Activated CD8-positive, alpha-beta T cell treated with anti-CD3 and anti-CD28 coated beads, Interleukin-2, amount 10 ng/mL, durations not matched to agents 7 days and 5 days (primary cell): ENCODE data around the gene MOB3A. TPM values are rescaled to one million over a fixed set of nuclear protein-coding genes. Genes with fewer than 3 reads are reported as not detected.
"Not testable (repeated sequence)": the region's sequence is repeated elsewhere in the genome, so short reads cannot be mapped to it uniquely, and the experiment has no call there.

ENCODE experiments used
- ATAC-seq: fragments of 150-1000 bp; cut with Tn5 transposase; one replicate; pipeline ENCODE4 v1.10.0; 2021; ENCODE audit warnings: moderate library complexity
- CTCF ChIA-PET: fragments of 350-600 bp; sonication (Branson Sonifier 250); formaldehyde crosslinking; loops from one replicate; lab custom pipeline; 2021; ENCODE audit warnings: antibody characterized with exemption; lab: Charles Lee
- POLR2A ChIA-PET: fragments of 350-600 bp; sonication (Branson Sonifier 250); formaldehyde crosslinking; loops from one replicate; lab custom pipeline; 2021; ENCODE audit warnings: antibody characterized with exemption; lab: Charles Lee
- DNase-seq: peaks from one replicate; pipeline ENCODE4 v3.0.0-alpha.2; 2020
- H3K27ac Mint-ChIP-seq: one replicate; pipeline ENCODE4 v1.8.0; 2021; ENCODE audit warnings: mild to moderate bottlenecking, mixed read lengths
- H3K27me3 Mint-ChIP-seq: one replicate; pipeline ENCODE4 v1.8.0; 2021; ENCODE audit warnings: low read depth, mixed read lengths
- H3K36me3 Mint-ChIP-seq: one replicate; pipeline ENCODE4 v1.8.0; 2021; ENCODE audit warnings: low read depth, mixed read lengths
- H3K4me1 Mint-ChIP-seq: one replicate; pipeline ENCODE4 v1.8.0; 2021; ENCODE audit warnings: low read depth, mixed read lengths
- H3K4me3 Mint-ChIP-seq: one replicate; pipeline ENCODE4 v1.8.0; 2021; ENCODE audit warnings: mild to moderate bottlenecking, mixed read lengths
- H3K9me3 Mint-ChIP-seq: one replicate; pipeline ENCODE4 v1.8.0; 2022; ENCODE audit warnings: mixed read lengths; ENCODE audit not compliant: insufficient read depth
- total RNA-seq, 2 experiments: library from RNA; stranded (reverse); gene quantifications; one replicate each; pipeline ENCODE4 v1.2.3, GENCODE V29; 2021

Gene MOB3A
- total RNA-seq, 2 experiments from 2014 or later: 235 to 240 TPM

GRCh38 chr19:2099054-2099501 is 3.0 kb upstream of the MOB3A start:
- no peak for DNase-seq
- H3K27ac Mint-ChIP-seq: no peak overlapping the region
- CTCF ChIA-PET: no interaction called here
- no peak for ATAC-seq
- no peaks in the 10 kb centered on the region for H3K27me3 Mint-ChIP-seq
- POLR2A ChIA-PET: no interaction called here
- no peaks in the 10 kb centered on the region for H3K9me3 Mint-ChIP-seq
- H3K4me3 Mint-ChIP-seq: no peak overlapping the region
- H3K4me1 Mint-ChIP-seq: peaks cover 12% of the 10 kb centered on the region
- peaks cover 39% of the 10 kb centered on the region for H3K36me3 Mint-ChIP-seq

DNA sequence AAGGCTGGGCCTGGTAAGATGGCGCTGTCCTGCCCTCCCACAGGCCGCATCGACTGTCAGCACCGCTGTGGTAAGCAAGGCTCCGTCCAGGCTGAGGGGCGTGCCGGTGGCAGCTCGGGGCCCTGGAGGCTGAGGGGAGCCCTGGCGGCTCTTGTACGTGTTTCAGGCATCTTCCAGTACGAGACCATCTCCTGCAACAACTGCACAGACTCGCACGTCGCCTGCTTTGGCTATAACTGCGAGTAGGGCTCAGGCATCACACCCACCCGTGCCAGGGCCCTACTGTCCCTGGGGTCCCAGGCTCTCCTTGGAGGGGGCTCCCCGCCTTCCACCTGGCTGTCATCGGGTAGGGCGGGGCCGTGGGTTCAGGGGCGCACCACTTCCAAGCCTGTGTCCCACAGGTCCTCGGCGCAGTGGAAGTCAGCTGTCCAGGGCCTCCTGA is 1.8 kb upstream of the MOB3A start:
- ChIA-PET POLR2A (interaction anchor here (1.2 to 7.1 kb wide), 2 partner anchors 13 to 56 kb away, joined by 3 to 93 read pairs; no protein-coding TSS in a partner anchor), CTCF (interaction anchor here (0.5 to 1.1 kb wide), 3 partner anchors 46 to 164 kb away, joined by 3 read pairs; no protein-coding TSS in a partner anchor)
- Mint-ChIP-seq H3K9me3 (no peaks in the 10 kb centered on the region), H3K27me3 (no peaks in the 10 kb centered on the region), H3K36me3 (peaks cover 40% of the 10 kb centered on the region), H3K27ac (no peak overlapping the region), H3K4me1 (peaks cover 19% of the 10 kb centered on the region), H3K4me3 (peak overlapping the region; percentile 82)
- DNase-seq (no peak), ATAC-seq (no peak)

DNA sequence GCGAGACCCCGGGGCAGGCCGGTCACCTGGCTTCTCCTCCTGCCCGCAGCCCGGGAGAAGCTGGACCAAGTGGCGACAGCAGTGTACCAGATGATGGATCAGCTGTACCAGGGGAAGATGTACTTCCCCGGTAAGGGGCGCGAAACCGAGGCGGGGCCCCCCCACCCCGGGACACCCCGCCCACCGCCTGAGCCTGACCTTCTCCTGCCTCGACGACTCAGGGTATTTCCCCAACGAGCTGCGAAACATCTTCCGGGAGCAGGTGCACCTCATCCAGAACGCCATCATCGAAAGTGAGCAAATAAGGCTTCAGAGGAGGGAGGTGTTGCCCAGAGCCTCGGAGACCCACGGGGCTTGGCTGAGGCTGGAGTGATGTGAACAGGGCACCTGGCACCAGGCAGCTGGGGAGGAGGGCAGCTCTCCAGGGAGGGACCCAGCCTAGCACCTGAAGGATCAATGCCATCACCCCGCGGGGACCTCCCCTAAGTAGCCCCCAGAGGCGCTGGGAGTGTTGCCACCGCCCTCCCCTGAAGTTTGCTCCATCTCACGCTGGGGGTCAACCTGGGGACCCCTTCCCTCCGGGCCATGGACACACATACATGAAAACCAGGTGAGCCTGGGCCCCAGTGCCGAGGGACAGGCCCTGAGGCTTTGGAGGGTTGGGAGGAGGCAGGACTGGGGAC is 1.2 kb upstream of the MOB3A start:
- peak overlapping the region; percentile 82 for H3K4me3 Mint-ChIP-seq
- ATAC-seq (no peak), DNase-seq (peak; percentile 52)
- peak overlapping the region; percentile 87 for H3K27ac Mint-ChIP-seq
- no peaks in the 10 kb centered on the region for H3K27me3 Mint-ChIP-seq
- CTCF ChIA-PET: interaction anchor here (0.5 to 1.1 kb wide), 6 partner anchors 13 to 165 kb away, joined by 3 to 4 read pairs (median 3); no protein-coding TSS in a partner anchor
- POLR2A ChIA-PET: interaction anchor here (0.6 to 7.1 kb wide), 3 partner anchors 13 to 64 kb away, joined by 3 to 93 read pairs (median 3); no protein-coding TSS in a partner anchor
- no peaks in the 10 kb centered on the region for H3K9me3 Mint-ChIP-seq
- H3K4me1 Mint-ChIP-seq: peaks cover 23% of the 10 kb centered on the region
- H3K36me3 Mint-ChIP-seq: peaks cover 43% of the 10 kb centered on the region

GRCh38 chr19:2096480-2097202 is 515 bp upstream of the MOB3A start, which contains the start of gene IZUMO4:
TSS of gene IZUMO4 (plus strand) at chr19:2096915. CDS start at chr19:2096946, 31 bp downstream.
- Mint-ChIP-seq H3K36me3 (peaks cover 43% of the 10 kb centered on the region), H3K27ac (peak within 1 kb of the TSS; percentile 88), H3K4me1 (peaks cover 28% of the 10 kb centered on the region), H3K9me3 (no peaks in the 10 kb centered on the region), H3K4me3 (peak within 1 kb of the TSS; percentile 82), H3K27me3 (no peaks in the 10 kb centered on the region)
- ChIA-PET POLR2A (interaction anchor here (0.6 to 7.1 kb wide), 5 partner anchors 12 to 65 kb away, joined by 3 to 93 read pairs (median 4); no protein-coding TSS in a partner anchor), CTCF (interaction anchor here (0.8 to 4.5 kb wide), 9 partner anchors 12 to 361 kb away, joined by 3 to 22 read pairs (median 3); no protein-coding TSS in a partner anchor)
- ATAC-seq (peak; percentile 90), DNase-seq (peak; percentile 100)

DNA sequence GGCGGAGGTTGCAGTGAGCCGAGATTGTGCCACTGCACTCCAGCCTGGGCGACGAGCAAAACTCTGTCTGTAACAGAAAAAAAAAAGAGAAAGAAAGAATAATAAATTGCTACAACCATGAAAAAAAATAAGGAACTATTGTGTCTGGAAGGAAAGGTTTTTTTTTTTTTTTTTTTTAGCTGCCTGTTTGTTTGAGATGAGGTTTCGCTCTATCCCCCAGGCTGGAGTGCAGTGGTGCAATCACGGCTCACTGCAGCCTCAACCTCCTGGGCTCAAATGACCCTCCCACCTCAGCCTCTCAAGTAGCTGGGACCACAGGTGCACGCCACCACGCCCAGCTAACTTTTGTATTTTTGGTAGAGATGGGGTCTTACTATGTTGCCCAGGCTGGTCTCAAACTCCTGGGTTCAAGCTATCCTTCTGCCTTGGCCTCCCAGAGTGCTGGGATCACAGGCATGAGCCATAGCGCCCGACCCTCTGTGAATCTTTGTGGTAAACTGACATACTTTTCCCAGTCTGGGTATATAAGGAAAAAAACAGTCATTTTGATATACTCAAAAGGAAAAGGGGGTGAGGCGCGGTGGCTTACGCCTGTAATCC is 4.1 kb downstream of the MOB3A start:
- H3K9me3 Mint-ChIP-seq, ATAC-seq, H3K27me3 Mint-ChIP-seq, H3K4me3 Mint-ChIP-seq, DNase-seq: not testable (repeated sequence)
- peaks cover 62% of the 10 kb centered on the region for H3K4me1 Mint-ChIP-seq
- peaks cover 64% of the 10 kb centered on the region for H3K36me3 Mint-ChIP-seq
- peak overlapping the region; percentile 57 for H3K27ac Mint-ChIP-seq
- ChIA-PET POLR2A (interaction anchor here (0.9 to 7.1 kb wide), 3 partner anchors 7 to 42 kb away, joined by 3 to 93 read pairs (median 5); no protein-coding TSS in a partner anchor), CTCF (interaction anchor here (1.3 to 4.5 kb wide), 4 partner anchors 7 to 228 kb away, joined by 3 to 22 read pairs (median 6); no protein-coding TSS in a partner anchor)

- DNase-seq (no peak), ATAC-seq (no peak)
- peaks cover 72% of the 10 kb centered on the region for H3K4me1 Mint-ChIP-seq
- POLR2A ChIA-PET: interaction anchor here (1.1 kb wide), 1 partner anchor 38 kb away, joined by 5 read pairs; no protein-coding TSS in a partner anchor
- H3K27me3 Mint-ChIP-seq: no peaks in the 10 kb centered on the region
- H3K4me3 Mint-ChIP-seq: peak overlapping the region; percentile 67
- H3K27ac Mint-ChIP-seq: peak overlapping the region; percentile 92
- CTCF ChIA-PET: interaction anchor here (1.6 kb wide), 1 partner anchor 37 kb away, joined by 3 read pairs; no protein-coding TSS in a partner anchor
- no peaks in the 10 kb centered on the region for H3K9me3 Mint-ChIP-seq
- H3K36me3 Mint-ChIP-seq: peaks cover 65% of the 10 kb centered on the region
Observed at GRCh38 chr19:2089727-2090053, 6.4 kb downstream of the MOB3A start.

DNA sequence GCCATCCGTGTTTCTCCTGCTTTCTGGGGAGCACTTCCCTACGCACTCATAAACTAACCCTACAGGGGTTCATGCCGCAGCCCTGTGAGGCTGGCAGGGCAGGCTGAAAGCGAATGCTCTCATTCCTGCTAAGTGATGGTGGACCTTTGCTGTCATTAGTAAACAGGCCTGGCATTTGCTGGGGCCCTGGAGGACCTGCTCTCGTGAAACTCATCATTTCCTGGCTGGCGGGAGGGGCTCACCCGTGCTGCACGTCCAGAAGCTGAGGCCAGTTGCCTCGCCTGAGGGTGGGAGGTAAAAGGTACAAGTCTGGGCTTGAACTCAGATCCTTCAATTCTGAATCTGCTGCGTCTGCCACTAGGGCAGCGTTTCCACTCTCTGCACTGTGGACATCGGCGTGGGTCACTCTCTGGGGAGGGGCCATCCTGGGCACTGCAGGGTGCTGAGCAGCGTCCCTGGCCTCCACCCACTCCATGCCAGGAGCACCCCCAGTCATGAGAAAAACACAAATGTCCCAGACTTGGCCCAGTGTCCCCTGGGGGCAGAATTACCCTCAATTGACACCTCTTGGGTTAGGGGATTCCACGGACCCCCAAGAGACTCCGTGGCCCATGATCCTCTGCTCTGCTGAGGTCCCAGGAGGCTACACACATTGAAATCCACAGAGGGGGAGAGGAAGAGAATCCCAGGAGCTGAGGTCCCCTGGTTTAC is 7.0 kb downstream of the MOB3A start:
- ChIA-PET POLR2A (interaction anchor here (1.1 to 1.5 kb wide), 2 partner anchors 37 to 192 kb away, joined by 4 to 5 read pairs; no protein-coding TSS in a partner anchor), CTCF (interaction anchor here (0.9 to 2.7 kb wide), 3 partner anchors 19 to 59 kb away, joined by 3 to 16 read pairs (median 3); no protein-coding TSS in a partner anchor)
- no peaks in the 10 kb centered on the region for H3K9me3 Mint-ChIP-seq
- H3K36me3 Mint-ChIP-seq: peaks cover 65% of the 10 kb centered on the region
- no peak for ATAC-seq
- H3K27ac Mint-ChIP-seq: peak overlapping the region; percentile 92
- peaks cover 69% of the 10 kb centered on the region for H3K4me1 Mint-ChIP-seq
- peak; percentile 52 for DNase-seq
- H3K4me3 Mint-ChIP-seq: peak overlapping the region; percentile 67
- no peaks in the 10 kb centered on the region for H3K27me3 Mint-ChIP-seq

- Mint-ChIP-seq H3K27me3 (no peaks in the 10 kb centered on the region), H3K9me3 (no peaks in the 10 kb centered on the region), H3K4me1 (peaks cover 59% of the 10 kb centered on the region), H3K4me3 (peak overlapping the region; percentile 67), H3K36me3 (peaks cover 69% of the 10 kb centered on the region), H3K27ac (peak overlapping the region; percentile 94)
- ATAC-seq (peak; percentile 18), DNase-seq (peak; percentile 57)
- POLR2A ChIA-PET: interaction anchor here (0.6 to 6.2 kb wide), 6 partner anchors 7 to 190 kb away, joined by 3 to 93 read pairs (median 4); partner anchors contain the start of genes IZUMO4 and MOB3A
- CTCF ChIA-PET: interaction anchor here (1.2 to 2.7 kb wide), 8 partner anchors 8 to 190 kb away, joined by 4 to 16 read pairs (median 6); partner anchors contain the start of gene MOB3A
Observed at GRCh38 chr19:2087621-2088100, 8.5 kb downstream of the MOB3A start.

DNA sequence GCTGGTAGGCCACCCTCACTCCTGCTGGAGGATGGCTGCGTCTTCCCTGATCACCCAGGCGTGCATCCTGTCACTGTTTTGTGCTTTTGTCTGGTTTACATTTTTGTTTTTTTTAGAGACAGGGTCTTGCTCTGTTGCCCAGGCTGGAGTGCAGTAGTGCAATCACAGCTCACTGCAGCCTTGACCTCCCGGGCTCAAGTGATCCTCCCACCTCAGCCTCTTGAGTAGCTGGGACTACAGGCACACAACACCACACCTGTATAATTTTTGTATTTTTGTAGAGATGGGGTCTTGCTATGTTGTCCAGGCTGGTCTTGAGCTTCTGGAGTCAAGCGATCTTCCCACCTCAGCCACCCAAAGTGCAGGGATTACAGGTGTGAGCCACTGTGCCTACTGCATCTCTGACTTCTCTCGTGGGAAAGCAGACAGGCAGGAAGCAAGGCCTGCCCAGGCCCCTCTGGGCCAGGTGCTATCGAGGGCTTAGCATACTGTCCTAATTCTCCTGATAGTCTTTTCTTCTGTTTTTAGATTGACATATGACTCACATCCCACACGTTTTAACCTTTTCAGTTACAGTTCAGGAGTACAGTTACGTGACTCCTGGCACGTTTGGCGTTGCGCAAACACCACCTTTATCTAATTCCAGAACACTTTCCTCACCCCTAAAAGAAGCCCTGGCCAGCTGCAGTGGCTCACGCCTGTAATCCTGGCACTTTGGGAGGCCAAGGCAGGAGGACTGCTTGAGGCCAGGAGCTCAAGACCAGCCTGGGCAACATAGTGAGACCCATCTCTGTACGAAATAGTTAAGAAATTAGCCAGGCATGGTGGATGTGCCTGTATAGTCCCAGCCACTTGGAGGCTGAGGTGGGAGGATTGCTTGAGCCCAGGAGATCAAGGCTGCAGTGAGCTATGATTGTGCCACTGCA is 9.2 kb downstream of the MOB3A start:
- POLR2A ChIA-PET: interaction anchor here (0.6 to 6.2 kb wide), 6 partner anchors 7 to 190 kb away, joined by 3 to 93 read pairs (median 4); partner anchors contain the start of genes IZUMO4 and MOB3A
- not testable (repeated sequence) for H3K9me3 Mint-ChIP-seq, H3K27me3 Mint-ChIP-seq
- H3K4me3 Mint-ChIP-seq: peak overlapping the region; percentile 67
- peak; percentile 59 for DNase-seq
- ATAC-seq: peak; percentile 1
- peak overlapping the region; percentile 94 for H3K27ac Mint-ChIP-seq
- CTCF ChIA-PET: interaction anchor here (1.2 to 2.7 kb wide), 8 partner anchors 9 to 189 kb away, joined by 4 to 16 read pairs (median 6); partner anchors contain the start of gene MOB3A
- peaks cover 72% of the 10 kb centered on the region for H3K36me3 Mint-ChIP-seq
- peaks cover 59% of the 10 kb centered on the region for H3K4me1 Mint-ChIP-seq
